Activated naive CD8-positive, alpha-beta T cell treated with anti-CD3 and anti-CD28 coated beads, Interleukin-2, amount 50 U/mL, for 24 hours (primary cell): ENCODE results near the gene GOLGA8S.
"Not testable (repeated sequence)": the region's sequence is repeated elsewhere in the genome, so short reads cannot be mapped to it uniquely, and the experiment has no call there.

Experiments used
- ATAC-seq: fragments of 150-1000 bp; cut with Tn5 transposase; one replicate; pipeline ENCODE4 v1.10.0; 2021
- DNase-seq: peaks from one replicate; pipeline ENCODE4 v3.0.0; 2021
- H3K27ac Mint-ChIP-seq: one replicate; pipeline ENCODE4 v1.8.0; 2021; ENCODE audit warnings: mild to moderate bottlenecking, mixed read lengths
- H3K27me3 Mint-ChIP-seq: one replicate; pipeline ENCODE4 v1.8.0; 2021; ENCODE audit warnings: mixed read lengths
- H3K36me3 Mint-ChIP-seq: one replicate; pipeline ENCODE4 v1.8.0; 2021; ENCODE audit warnings: low read depth, mixed read lengths
- H3K4me1 Mint-ChIP-seq: one replicate; pipeline ENCODE4 v1.8.0; 2021; ENCODE audit warnings: mixed read lengths
- H3K4me3 Mint-ChIP-seq: one replicate; pipeline ENCODE4 v1.8.0; 2021; ENCODE audit warnings: mild to moderate bottlenecking, moderate library complexity, mixed read lengths
- H3K9me3 Mint-ChIP-seq: one replicate; pipeline ENCODE4 v1.8.0; 2021; ENCODE audit warnings: mixed read lengths

GOLGA8S gene

DNA sequence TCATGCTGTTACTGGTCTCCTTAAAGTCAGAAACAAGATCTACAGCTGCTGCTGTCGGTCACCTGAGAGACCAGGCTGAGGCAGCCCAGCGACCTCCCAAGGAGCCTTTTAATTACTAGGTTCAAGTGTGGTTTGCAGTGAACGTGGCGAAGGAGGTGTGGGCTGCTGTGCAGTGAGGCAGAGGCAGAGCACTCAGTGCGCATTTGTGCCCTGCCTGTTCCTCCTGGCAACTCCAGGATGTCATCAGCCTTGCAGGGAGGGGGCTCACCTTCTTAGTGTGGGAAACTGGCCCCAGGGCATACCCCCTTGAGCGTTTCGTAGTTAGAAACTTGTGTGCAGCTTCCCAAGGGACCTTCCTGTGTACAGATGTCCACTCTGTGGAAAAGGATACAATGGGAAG, 26.6 kb downstream of the GOLGA8S start:
- DNase-seq, H3K36me3 Mint-ChIP-seq, H3K4me3 Mint-ChIP-seq, ATAC-seq, H3K27me3 Mint-ChIP-seq, H3K9me3 Mint-ChIP-seq, H3K27ac Mint-ChIP-seq, H3K4me1 Mint-ChIP-seq: not testable (repeated sequence)

DNA sequence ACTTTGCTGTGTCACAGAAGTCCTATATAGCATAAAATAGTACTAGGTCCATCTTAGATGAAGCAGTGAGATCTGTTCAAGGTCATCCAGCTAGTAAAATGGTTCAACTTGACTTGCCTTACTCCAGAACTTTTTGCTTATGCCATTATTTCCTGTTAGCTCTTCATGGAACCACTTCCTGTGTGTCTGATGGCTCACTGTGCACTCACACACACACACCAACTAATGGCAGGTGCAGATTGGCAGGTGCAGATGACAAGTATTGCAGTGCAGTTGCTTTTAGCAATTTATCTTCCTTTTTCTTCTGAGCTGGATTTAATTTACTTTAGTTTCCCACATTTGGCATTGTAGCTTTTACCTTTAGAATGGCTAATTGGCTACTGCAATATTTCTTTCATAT, 29.8 kb downstream of the GOLGA8S start:
- H3K27ac Mint-ChIP-seq = no peak overlapping the region
- H3K4me1 Mint-ChIP-seq = no peaks in the 10 kb centered on the region
- ATAC-seq (no peak), DNase-seq (no peak)
- H3K27me3 Mint-ChIP-seq = peaks cover 12% of the 10 kb centered on the region
- H3K36me3 Mint-ChIP-seq = no peaks in the 10 kb centered on the region
- H3K9me3 Mint-ChIP-seq = no peaks in the 10 kb centered on the region
- no peak overlapping the region for H3K4me3 Mint-ChIP-seq

GRCh38 chr15:23385886-23386430, 31.4 kb downstream of the GOLGA8S start:
- H3K4me3 Mint-ChIP-seq = no peak overlapping the region
- no peaks in the 10 kb centered on the region for H3K9me3 Mint-ChIP-seq
- H3K27ac Mint-ChIP-seq = no peak overlapping the region
- H3K36me3 Mint-ChIP-seq = no peaks in the 10 kb centered on the region
- ATAC-seq = no peak
- H3K27me3 Mint-ChIP-seq = peaks cover 10% of the 10 kb centered on the region
- no peak for DNase-seq
- H3K4me1 Mint-ChIP-seq = no peaks in the 10 kb centered on the region

DNA sequence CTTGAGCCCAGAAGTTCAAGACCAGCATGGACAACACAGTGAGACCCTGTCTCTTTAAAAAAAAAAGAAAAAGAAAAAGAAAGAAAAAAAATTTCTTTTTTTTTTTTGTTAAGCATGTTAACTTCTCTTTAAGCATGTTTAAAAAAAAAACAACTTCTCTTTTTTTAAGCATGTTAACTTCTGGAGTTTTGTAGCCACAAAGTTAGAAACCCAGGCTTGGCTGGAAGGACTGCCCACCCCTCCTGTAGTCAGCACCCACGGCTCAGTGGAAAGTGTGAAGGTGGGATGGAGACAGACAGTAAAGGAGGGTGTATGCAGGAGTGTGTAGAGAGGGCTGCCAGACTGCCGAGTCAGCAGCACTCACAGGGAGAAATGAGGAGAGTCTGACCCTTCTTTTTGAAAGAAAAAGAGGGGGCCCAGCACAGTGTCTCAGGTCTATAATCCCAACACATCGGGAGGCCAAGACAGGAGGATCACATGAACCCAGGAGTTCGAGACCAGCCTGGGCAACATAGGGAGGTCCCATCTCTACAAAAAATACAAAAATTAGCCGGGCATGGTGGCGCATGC, 33.2 kb downstream of the GOLGA8S start:
- ATAC-seq (no peak), DNase-seq (no peak)
- no peaks in the 10 kb centered on the region for H3K9me3 Mint-ChIP-seq
- no peak overlapping the region for H3K4me3 Mint-ChIP-seq
- no peaks in the 10 kb centered on the region for H3K4me1 Mint-ChIP-seq
- peaks cover 10% of the 10 kb centered on the region for H3K27me3 Mint-ChIP-seq
- H3K27ac Mint-ChIP-seq = no peak overlapping the region
- H3K36me3 Mint-ChIP-seq = no peaks in the 10 kb centered on the region

DNA sequence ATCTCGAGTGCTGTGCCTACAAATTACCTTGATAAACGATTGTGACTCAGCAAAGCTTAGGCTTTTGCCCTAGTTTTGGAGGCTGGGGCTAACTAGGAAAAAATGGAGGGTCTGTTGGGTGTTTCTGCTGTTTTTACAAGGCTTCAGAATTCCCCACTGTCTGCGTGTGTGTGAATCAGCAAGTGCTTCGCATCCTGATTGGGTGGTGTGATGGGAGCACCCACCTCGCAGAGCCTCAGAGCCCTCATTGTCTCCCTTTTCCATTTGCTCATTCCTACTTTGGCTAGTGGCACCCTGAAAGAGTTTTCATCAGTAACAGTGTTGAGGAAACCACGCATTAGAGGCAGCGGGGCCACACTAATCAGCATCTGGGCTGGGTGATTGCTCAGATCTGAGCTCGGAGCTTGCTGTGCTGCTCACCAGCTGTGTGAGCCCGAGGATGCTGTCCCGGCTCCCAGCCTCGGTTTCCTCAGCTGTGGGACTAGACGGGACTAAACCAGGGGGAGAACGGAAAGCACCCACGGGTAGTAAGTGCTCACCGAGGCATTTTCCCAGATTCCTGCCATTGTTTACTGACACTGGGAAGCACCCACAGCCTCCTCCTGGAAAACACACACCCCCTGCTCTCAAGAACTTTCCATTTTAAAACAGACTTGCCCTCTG, 40.6 kb downstream of the GOLGA8S start:
- no peaks in the 10 kb centered on the region for H3K9me3 Mint-ChIP-seq
- no peaks in the 10 kb centered on the region for H3K36me3 Mint-ChIP-seq

DNA sequence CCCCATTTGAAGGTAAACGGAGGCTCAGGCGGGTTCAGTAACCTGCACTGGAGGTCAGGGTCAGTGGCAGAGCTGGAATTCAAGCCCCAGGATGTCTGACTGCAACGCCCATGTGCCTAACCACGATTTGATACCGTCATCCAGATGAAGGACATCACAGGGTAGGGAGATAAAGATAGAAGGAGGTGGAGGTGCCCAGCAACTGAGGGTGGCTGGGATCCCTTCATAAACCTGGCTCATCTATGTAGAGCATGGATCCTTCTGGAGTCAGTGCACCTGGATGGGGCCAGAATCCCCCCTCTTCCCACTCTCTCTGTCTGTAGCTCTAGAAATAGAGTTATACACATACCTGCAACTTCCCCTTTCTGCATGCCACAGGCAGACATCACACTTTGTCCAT, 41.3 kb downstream of the GOLGA8S start:
- Mint-ChIP-seq H3K4me3 (no peak overlapping the region), H3K4me1 (no peaks in the 10 kb centered on the region), H3K27me3 (no peaks in the 10 kb centered on the region), H3K27ac (no peak overlapping the region), H3K9me3 (no peaks in the 10 kb centered on the region), H3K36me3 (no peaks in the 10 kb centered on the region)
- ATAC-seq (no peak), DNase-seq (no peak)

More for the DNA sequence above, 40.6 kb downstream of the GOLGA8S start:
- H3K4me1 Mint-ChIP-seq = no peaks in the 10 kb centered on the region
- ATAC-seq (no peak), DNase-seq (no peak)
- no peak overlapping the region for H3K4me3 Mint-ChIP-seq
- no peak overlapping the region for H3K27ac Mint-ChIP-seq
- H3K27me3 Mint-ChIP-seq = no peaks in the 10 kb centered on the region

GRCh38 chr15:23397779-23398178, 43.2 kb downstream of the GOLGA8S start:
- Mint-ChIP-seq H3K27me3 (no peaks in the 10 kb centered on the region), H3K36me3 (no peaks in the 10 kb centered on the region), H3K27ac (no peak overlapping the region), H3K9me3 (no peaks in the 10 kb centered on the region), H3K4me3 (no peak overlapping the region), H3K4me1 (no peaks in the 10 kb centered on the region)
- DNase-seq = no peak
- ATAC-seq = no peak

GRCh38 chr15:23398357-23398756, 43.8 kb downstream of the GOLGA8S start:
- not testable (repeated sequence) for H3K27ac Mint-ChIP-seq, H3K27me3 Mint-ChIP-seq, ATAC-seq, H3K4me1 Mint-ChIP-seq, H3K4me3 Mint-ChIP-seq, H3K9me3 Mint-ChIP-seq, DNase-seq, H3K36me3 Mint-ChIP-seq

DNA sequence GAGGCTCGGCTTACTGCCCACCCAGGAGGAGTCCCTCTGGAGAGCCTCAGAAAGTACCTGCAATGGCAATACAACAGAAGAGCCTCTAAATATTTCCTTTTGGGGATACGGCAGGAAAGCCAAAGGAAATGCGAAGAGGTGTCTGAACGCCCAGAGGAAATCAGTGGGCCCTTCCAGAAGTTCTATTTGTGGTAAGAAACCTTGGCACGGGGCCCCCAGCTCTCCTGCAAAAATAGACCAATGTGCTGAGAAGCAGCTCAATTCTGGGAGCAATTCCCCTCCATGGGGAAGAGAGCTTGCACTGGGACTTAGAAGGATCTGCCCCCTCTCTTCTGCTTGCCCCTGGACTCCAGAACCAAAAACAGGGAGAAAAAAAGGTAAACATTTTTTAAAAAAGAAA, 44.7 kb downstream of the GOLGA8S start:
- H3K4me1 Mint-ChIP-seq, H3K36me3 Mint-ChIP-seq, DNase-seq, H3K27me3 Mint-ChIP-seq, ATAC-seq, H3K4me3 Mint-ChIP-seq, H3K9me3 Mint-ChIP-seq, H3K27ac Mint-ChIP-seq: not testable (repeated sequence)

DNA sequence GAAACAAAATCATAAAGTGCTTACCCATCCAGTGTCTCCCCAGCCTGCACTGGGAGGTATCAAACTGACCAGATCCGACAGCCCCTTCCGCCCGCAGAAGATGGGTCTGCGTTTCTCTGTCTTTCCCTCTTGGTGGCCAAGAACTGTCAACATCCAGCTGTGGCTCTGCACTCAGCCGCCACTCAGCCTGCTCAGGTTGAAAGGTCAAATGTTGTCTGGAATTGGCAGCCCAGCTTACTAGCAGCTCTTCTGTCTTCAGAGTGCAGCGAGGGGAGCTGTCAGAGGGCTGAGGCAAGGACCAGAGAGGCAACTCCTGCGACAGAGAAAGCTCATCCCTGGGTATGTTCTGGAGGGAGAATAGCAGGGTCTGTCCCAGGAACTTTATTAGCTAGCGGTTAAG, 47.1 kb downstream of the GOLGA8S start:
- ATAC-seq (no peak), DNase-seq (no peak)
- Mint-ChIP-seq H3K9me3 (no peaks in the 10 kb centered on the region), H3K36me3 (no peaks in the 10 kb centered on the region), H3K4me1 (no peaks in the 10 kb centered on the region), H3K27me3 (no peaks in the 10 kb centered on the region), H3K27ac (no peak overlapping the region), H3K4me3 (no peak overlapping the region)

DNA sequence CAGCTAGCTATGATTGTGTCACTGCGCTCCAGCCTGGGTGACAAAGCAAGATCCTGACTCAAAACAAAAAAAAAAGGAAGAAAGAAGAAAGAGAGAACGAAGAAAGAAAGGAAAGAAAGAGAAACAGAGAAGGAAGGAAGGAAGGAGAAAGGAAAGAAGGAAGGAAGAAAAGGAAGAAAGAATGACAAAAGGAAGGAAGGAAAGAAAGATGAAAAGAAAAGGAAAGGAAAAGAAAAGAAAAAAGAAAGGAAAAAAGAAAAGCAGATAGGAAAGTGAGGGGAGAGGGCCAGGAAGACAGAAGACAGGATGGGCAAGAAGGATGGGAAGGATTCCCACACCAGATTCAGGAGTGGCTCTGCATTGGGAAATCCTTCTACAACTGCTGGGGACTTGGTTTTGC, 47.6 kb downstream of the GOLGA8S start:
- Mint-ChIP-seq H3K9me3 (no peaks in the 10 kb centered on the region), H3K36me3 (no peaks in the 10 kb centered on the region), H3K4me1 (no peaks in the 10 kb centered on the region), H3K27ac (no peak overlapping the region), H3K4me3 (no peak overlapping the region), H3K27me3 (no peaks in the 10 kb centered on the region)
- ATAC-seq (no peak), DNase-seq (no peak)

DNA sequence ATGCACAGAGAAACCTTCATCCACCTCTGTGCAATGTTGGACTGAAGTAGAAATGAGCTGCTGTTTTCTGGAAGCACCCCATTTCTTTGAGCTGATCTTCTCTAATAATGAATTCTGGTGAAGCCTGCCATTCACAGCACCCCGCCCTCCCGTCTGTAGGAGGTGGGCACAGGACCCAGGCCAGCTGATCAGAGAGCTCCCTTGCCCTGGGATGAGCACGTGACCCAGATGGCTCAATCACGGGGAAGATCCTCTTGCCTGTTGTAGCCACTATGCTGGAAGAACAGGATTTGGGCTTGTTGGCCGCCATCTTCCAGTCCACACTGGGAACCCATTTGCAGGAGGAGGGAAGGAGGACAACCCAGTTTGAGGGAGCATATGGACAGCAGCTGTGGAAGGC, 48.0 kb downstream of the GOLGA8S start:
- H3K27ac Mint-ChIP-seq = no peak overlapping the region
- no peaks in the 10 kb centered on the region for H3K36me3 Mint-ChIP-seq
- ATAC-seq = no peak
- DNase-seq = no peak
- H3K9me3 Mint-ChIP-seq = no peaks in the 10 kb centered on the region
- no peaks in the 10 kb centered on the region for H3K4me1 Mint-ChIP-seq
- H3K27me3 Mint-ChIP-seq = no peaks in the 10 kb centered on the region
- H3K4me3 Mint-ChIP-seq = no peak overlapping the region

GRCh38 chr15:23403550-23403949, 49.0 kb downstream of the GOLGA8S start:
- H3K27ac Mint-ChIP-seq = no peak overlapping the region
- no peak for ATAC-seq

DNA sequence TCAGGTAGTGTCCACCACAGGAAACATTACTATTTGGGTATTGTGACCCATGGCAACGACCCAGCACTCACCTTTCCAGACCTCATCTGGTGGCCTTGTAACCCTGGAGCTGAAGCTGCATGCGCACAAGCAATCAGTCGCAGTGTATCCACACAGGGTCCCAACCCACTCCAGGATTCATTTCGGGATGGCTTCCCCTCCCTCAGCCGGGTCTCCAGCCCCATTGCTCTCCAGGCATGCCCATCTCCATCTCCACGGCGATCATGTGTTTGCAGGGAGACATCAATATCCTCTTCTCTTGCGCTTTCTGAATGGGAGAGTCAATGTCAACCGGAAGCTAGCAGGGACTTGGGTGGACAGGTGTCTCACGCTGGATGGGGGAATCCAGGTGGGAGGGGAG, 57.3 kb downstream of the GOLGA8S start:
- Mint-ChIP-seq H3K4me1 (no peaks in the 10 kb centered on the region), H3K36me3 (no peaks in the 10 kb centered on the region), H3K4me3 (no peak overlapping the region), H3K27ac (no peak overlapping the region), H3K27me3 (no peaks in the 10 kb centered on the region), H3K9me3 (no peaks in the 10 kb centered on the region)
- ATAC-seq = no peak
- no peak for DNase-seq

More at GRCh38 chr15:23403550-23403949, 49.0 kb downstream of the GOLGA8S start:
- no peak for DNase-seq
- H3K27me3 Mint-ChIP-seq = no peaks in the 10 kb centered on the region
- no peaks in the 10 kb centered on the region for H3K4me1 Mint-ChIP-seq
- H3K36me3 Mint-ChIP-seq = no peaks in the 10 kb centered on the region
- no peaks in the 10 kb centered on the region for H3K9me3 Mint-ChIP-seq
- H3K4me3 Mint-ChIP-seq = no peak overlapping the region

GRCh38 chr15:23412881-23413600, 58.5 kb downstream of the GOLGA8S start:
- H3K4me3 Mint-ChIP-seq, H3K27ac Mint-ChIP-seq, H3K9me3 Mint-ChIP-seq, H3K4me1 Mint-ChIP-seq, H3K27me3 Mint-ChIP-seq, H3K36me3 Mint-ChIP-seq, DNase-seq, ATAC-seq: not testable (repeated sequence)
